HepG2 (cell line): ENCODE data around the gene HOXA9. TPM values are rescaled to one million over a fixed set of nuclear protein-coding genes. Genes with fewer than 3 reads are reported as not detected.
A peak's percentile ranks its signal among the peaks of the same experiment; 100 is the strongest.

Experiments used
- ATAC-seq: fragments of 200-7000 bp; cut with Tn5 transposase; 3 replicates; pipeline ENCODE4 v1.9.1; 2020; ENCODE audit warnings: mild to moderate bottlenecking, moderate library complexity
- BruUV-seq: library from RNA; stranded (reverse); fragments of 400-500 nt; replicated peaks from 2 replicates; lab custom pipeline; 2021; lab: Mats Ljungman, UMichigan
- CTCF ChIA-PET: fragments of 300-600 bp; formaldehyde crosslinking; extraction: SDS; loops from one replicate; lab custom pipeline; 2021; ENCODE audit warnings: low total read pairs, inconsistent platforms, low intra/inter-chr PET ratio; lab: Yijun Ruan, JAX
- POLR2A ChIA-PET: fragments of 350-600 bp; sonication (Branson Sonifier 250); formaldehyde crosslinking; loops from one replicate; lab custom pipeline; 2020; ENCODE audit warnings: antibody characterized with exemption, inconsistent platforms; lab: Yijun Ruan, JAX
- DNase-seq: peaks from one replicate; pipeline ENCODE4 v3.0.0-alpha.2; 2015; ENCODE audit warnings: low spot score
- FAIRE-seq: peaks from 3 replicates; lab custom pipeline; 2011; peaks lifted over from hg19 to GRCh38; lab: Jason Lieb, UNC
- H2AFZ ChIP-seq: one replicate; pipeline ENCODE4 v1.6.1; 2011; ENCODE audit warnings: low read length, inconsistent platforms
- H3K27ac ChIP-seq: fragments of 300-600 bp; 3 replicates; pipeline ENCODE4 v1.8.0; 2011; ENCODE audit warnings: mixed run types, mild to moderate bottlenecking, mixed read lengths, low read length, inconsistent platforms; ENCODE audit not compliant: insufficient read depth; ENCODE audit errors: extremely low read length
- H3K27me3 ChIP-seq, 2 experiments: fragments of 200-600 bp in 1 of 2; 2 replicates in 1 of 2; 3 replicates in 1 of 2; pipeline versions ENCODE4 v1.6.0 to v1.8.0; 2011; ENCODE audit warnings: low read length in 2 of 2, mild to moderate bottlenecking in 2 of 2, moderate library complexity in 2 of 2, inconsistent platforms in 1 of 2; ENCODE audit not compliant: insufficient read depth in 2 of 2, control insufficient read depth in 1 of 2
- H3K36me3 ChIP-seq, 2 experiments: fragments of 200-600 bp in 1 of 2; replicated peaks in 1 of 2; 2 replicates in 1 of 2; 3 replicates in 1 of 2; pipeline versions ENCODE4 v1.5.1 to v1.8.0; 2011; ENCODE audit warnings: low read length in 2 of 2, inconsistent platforms in 1 of 2; ENCODE audit not compliant: insufficient read depth in 2 of 2, control insufficient read depth in 1 of 2
- H3K4me1 ChIP-seq: 2 replicates; pipeline ENCODE4 v1.5.1; 2012; ENCODE audit warnings: low read length, inconsistent platforms; ENCODE audit not compliant: insufficient read depth
- H3K4me2 ChIP-seq: 2 replicates; pipeline ENCODE4 v1.6.0; 2011; ENCODE audit warnings: low read depth, low read length, inconsistent platforms
- H3K4me3 ChIP-seq, 3 experiments: fragments of 200-600 bp in 1 of 3; sonication (generic), shearing (Covaris generic) in 1 of 3; replicated peaks in 1 of 3; 2 replicates each; pipeline ENCODE4 v1.5.1; 2011 to 2016; ENCODE audit warnings: low read length in 3 of 3, inconsistent platforms in 2 of 3, low read depth in 2 of 3, mild to moderate bottlenecking in 2 of 3, control low read depth in 1 of 3, mixed read lengths in 1 of 3; ENCODE audit not compliant: insufficient read depth in 1 of 3
- H3K79me2 ChIP-seq: one replicate; pipeline ENCODE4 v1.6.1; 2011; ENCODE audit warnings: low read length, inconsistent platforms; ENCODE audit not compliant: insufficient read depth
- H3K9ac ChIP-seq: 2 replicates; pipeline ENCODE4 v1.6.0; 2011; ENCODE audit warnings: mild to moderate bottlenecking, low read depth, low read length, inconsistent platforms; ENCODE audit not compliant: insufficient read depth
- H3K9me3 ChIP-seq: 2 replicates; pipeline ENCODE4 v1.5.1; 2012; ENCODE audit warnings: mild to moderate bottlenecking, low read length
- H4K20me1 ChIP-seq: 2 replicates; pipeline ENCODE4 v1.6.0; 2011; ENCODE audit warnings: inconsistent platforms, mild to moderate bottlenecking, low read length, moderate library complexity; ENCODE audit not compliant: insufficient read depth
- ATF7-NPFF ChIP-seq: sonication (generic); formaldehyde crosslinking; IDR thresholded peaks from 2 replicates; pipeline ENCODE4 v1.8.1; 2023; ENCODE audit warnings: mild to moderate bottlenecking, low read depth, missing genetic modification reagents, moderate library complexity
- KLF9 ChIP-seq: IDR thresholded peaks from 2 replicates; pipeline ENCODE4 v1.6.1; 2016; ENCODE audit warnings: low read depth
- MBD4 ChIP-seq: IDR thresholded peaks from 2 replicates; pipeline ENCODE4 v1.6.1; 2012; ENCODE audit warnings: low read length, inconsistent platforms, borderline replicate concordance
- MIER3 ChIP-seq: IDR thresholded peaks from 2 replicates; pipeline ENCODE4 v1.6.1; 2016; ENCODE audit warnings: missing compliant biosample characterization, borderline replicate concordance
- NCOA5 ChIP-seq: sonication (generic); formaldehyde crosslinking; IDR thresholded peaks from 2 replicates; pipeline ENCODE4 v1.4.0; 2020; ENCODE audit warnings: missing genetic modification reagents
- PAWR ChIP-seq: sonication (generic); formaldehyde crosslinking; IDR thresholded peaks from 2 replicates; pipeline ENCODE4 v1.4.0; 2020; ENCODE audit warnings: missing genetic modification reagents, mild to moderate bottlenecking, borderline replicate concordance
- PHF21A ChIP-seq: sonication (generic); formaldehyde crosslinking; IDR thresholded peaks from 2 replicates; pipeline ENCODE4 v1.5.0; 2020; ENCODE audit warnings: mild to moderate bottlenecking, missing genetic modification reagents
- PTBP1 ChIP-seq: fragments of 200-400 bp; formaldehyde crosslinking; IDR thresholded peaks from 2 replicates; pipeline ENCODE4 v1.6.1; 2018; ENCODE audit warnings: low read length, low read depth; ENCODE audit not compliant: poor library complexity, severe bottlenecking
- RFX1 ChIP-seq: fragments of 450-650 bp; IDR thresholded peaks from 2 replicates; pipeline ENCODE4 v1.6.1; 2017
- SMC3 ChIP-seq: IDR thresholded peaks from 2 replicates; pipeline ENCODE4 v1.6.1; 2011; ENCODE audit warnings: low read length, improper control_type of control experiment
- ZNF138 ChIP-seq: sonication (generic); formaldehyde crosslinking; IDR thresholded peaks from 2 replicates; pipeline ENCODE4 v1.5.0; 2020; ENCODE audit warnings: mild to moderate bottlenecking, low read depth, missing genetic modification reagents
- ZNF205 ChIP-seq: IDR thresholded peaks from 2 replicates; pipeline ENCODE4 v1.6.1; 2018; ENCODE audit warnings: missing biosample characterization, missing genetic modification reagents
- ZNF772 ChIP-seq: sonication (generic); formaldehyde crosslinking; IDR thresholded peaks from 2 replicates; pipeline ENCODE4 v1.5.0; 2020; ENCODE audit warnings: mild to moderate bottlenecking, missing genetic modification reagents
- ZNF878 ChIP-seq: sonication (generic); formaldehyde crosslinking; IDR thresholded peaks from 2 replicates; pipeline ENCODE4 v1.8.1; 2023; ENCODE audit warnings: mild to moderate bottlenecking, missing genetic modification reagents, moderate library complexity
- WGBS: methylation state at CpG from one replicate; pipeline ENCODE4 v1.1.6; 2017; ENCODE audit warnings: low lambda C conversion rate; 5-methylcytosine and 5-hydroxymethylcytosine counted together
- in situ Hi-C: cut with HindIII; loops from 2 replicates; pipeline ENCODE4 v1.10.0; 2017; ENCODE audit warnings: low pct_unique_long_range_greater_than_20kb; ENCODE audit not compliant: extremely low pct_ligation_motif_present
- intact Hi-C: fragments of 100-400 bp; cut with micrococcal nuclease; formaldehyde crosslinking; loops from one replicate; pipeline ENCODE4 v1.10.0; 2022; ENCODE audit not compliant: unreplicated experiment
- polyA plus RNA-seq, 8 experiments: library from polyadenylated mRNA; depleted of rRNA in 3 of 8; stranded (reverse) in 7 of 8; unstranded in 1 of 8; fragments of >200 nt; fragmentation: Illumina TruSeq in 4 of 8; extraction: Trizol in 4 of 8; gene quantifications; 2 replicates each; pipeline versions ENCODE4 v1.2.1 to v1.2.3, GENCODE V29; 2011 to 2016; ENCODE audit warnings: low read depth in 4 of 8, missing spikeins in 1 of 8, mixed read lengths in 1 of 8; ENCODE audit not compliant: insufficient read depth in 1 of 8
- total RNA-seq, 5 experiments: library from RNA; depleted of rRNA; stranded (reverse); fragments of >200 nt; fragmentation: Illumina TruSeq; extraction: Trizol; gene quantifications; 2 replicates each; pipeline ENCODE4 v1.2.3, GENCODE V29; 2016; ENCODE audit warnings: low read depth in 1 of 5
- TF ChIP-seq, protein P1 (sequence below): sonication (generic); formaldehyde crosslinking; conservative IDR thresholded peaks from 2 replicates; pipeline ENCODE4 v1.4.0; 2020; ENCODE audit warnings: missing genetic modification reagents
- TF ChIP-seq, protein P2 (sequence below): sonication (generic); formaldehyde crosslinking; IDR thresholded peaks from 2 replicates; pipeline ENCODE4 v1.4.0; 2020; ENCODE audit warnings: missing genetic modification reagents, low read depth, mild to moderate bottlenecking, borderline replicate concordance

The HOXA9 gene
- total and polyA plus RNA-seq, 2 of the 13 experiments (the other 11 are each of a cell fraction or from before 2014, with no cell fraction given): not detected

DNA sequence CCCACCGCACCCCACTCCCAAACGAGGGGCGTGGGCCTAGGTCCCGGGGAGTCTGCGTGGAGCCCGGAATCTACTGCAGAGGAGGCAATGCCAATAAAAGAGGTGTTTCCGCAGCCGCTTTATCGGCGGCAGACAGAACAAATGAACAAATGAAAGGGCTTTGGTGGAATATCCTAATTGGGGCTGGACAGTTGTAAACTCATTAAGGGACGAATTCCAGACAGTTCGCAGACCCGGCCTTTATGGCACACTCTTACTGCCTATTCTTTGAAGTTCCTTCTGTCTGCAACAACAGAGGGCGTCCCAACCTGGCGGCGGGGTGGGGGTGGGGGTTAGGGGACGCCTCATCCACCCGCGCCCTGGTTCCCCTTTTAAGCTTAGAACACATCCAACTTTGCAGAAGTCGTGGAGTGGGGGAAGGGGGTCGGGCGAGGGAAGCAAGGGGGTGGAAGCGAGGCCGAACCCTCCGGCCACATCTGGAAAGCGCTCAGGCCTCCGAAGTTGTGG, 4.1 kb downstream of the HOXA9 start:
- Histone ChIP-seq H4K20me1 (no peaks in the 10 kb centered on the region), H3K27me3 (peaks cover 2 to 40% of the 10 kb centered on the region in 2 experiments), H3K4me1 (0 out of 2 replicates have a peak, but pooled peaks cover 4% of the 10 kb centered on the region), H3K4me2 (peak overlapping the region; percentile 85), H3K27ac (no peak overlapping the region), H3K9me3 (no peaks in the 10 kb centered on the region), H3K4me3 (peak overlapping the region; percentile 51 to 68 (median 66); a peak in 5 of 6 replicates), H3K79me2 (no peaks in the 10 kb centered on the region), H2AFZ (no peak overlapping the region), H3K36me3 (no peaks in the 10 kb centered on the region), H3K9ac (peak overlapping the region; percentile 49)
- in situ Hi-C loops: loop anchor here (25.0 kb wide), 1 partner anchor 1074 kb away; no protein-coding TSS in a partner anchor
- BruUV-seq: no TSS peak
- FAIRE-seq: no peak
- CTCF ChIA-PET: interaction anchor here (0.7 to 1.7 kb wide), 8 partner anchors 10 to 791 kb away, joined by 3 to 13 read pairs (median 7); no protein-coding TSS in a partner anchor
- DNase-seq: no peak
- 36% methylated on average over 22 of the region's 27 CpGs for WGBS
- intact Hi-C loops: loop anchor here (1.0 to 5.0 kb wide), 2 partner anchors 479 to 792 kb away; no protein-coding TSS in a partner anchor
- ATAC-seq: no peak
- POLR2A ChIA-PET: interaction anchor here (1.0 to 1.3 kb wide), 2 partner anchors 10 to 11 kb away, joined by 3 to 10 read pairs; no protein-coding TSS in a partner anchor
- no peak for TF ChIP-seq MIER3 (CRISPR knock-in tag)
- TF ChIP-seq ZNF138 (CRISPR knock-in tag): 0 out of 2 replicates have a peak, but pooled peaks have one; percentile 41
- TF ChIP-seq ZNF205 (CRISPR knock-in tag): no peak
- TF ChIP-seq ATF7-NPFF (CRISPR knock-in tag): no peak
- TF ChIP-seq PAWR: no peak
- TF ChIP-seq MBD4: no peak
- TF ChIP-seq PTBP1: no peak
- no peak for TF ChIP-seq ZNF878 (CRISPR knock-in tag)
- TF ChIP-seq ZNF772: 0 out of 2 replicates have a peak, but pooled peaks have one; percentile 13
- TF ChIP-seq, protein P1, sequence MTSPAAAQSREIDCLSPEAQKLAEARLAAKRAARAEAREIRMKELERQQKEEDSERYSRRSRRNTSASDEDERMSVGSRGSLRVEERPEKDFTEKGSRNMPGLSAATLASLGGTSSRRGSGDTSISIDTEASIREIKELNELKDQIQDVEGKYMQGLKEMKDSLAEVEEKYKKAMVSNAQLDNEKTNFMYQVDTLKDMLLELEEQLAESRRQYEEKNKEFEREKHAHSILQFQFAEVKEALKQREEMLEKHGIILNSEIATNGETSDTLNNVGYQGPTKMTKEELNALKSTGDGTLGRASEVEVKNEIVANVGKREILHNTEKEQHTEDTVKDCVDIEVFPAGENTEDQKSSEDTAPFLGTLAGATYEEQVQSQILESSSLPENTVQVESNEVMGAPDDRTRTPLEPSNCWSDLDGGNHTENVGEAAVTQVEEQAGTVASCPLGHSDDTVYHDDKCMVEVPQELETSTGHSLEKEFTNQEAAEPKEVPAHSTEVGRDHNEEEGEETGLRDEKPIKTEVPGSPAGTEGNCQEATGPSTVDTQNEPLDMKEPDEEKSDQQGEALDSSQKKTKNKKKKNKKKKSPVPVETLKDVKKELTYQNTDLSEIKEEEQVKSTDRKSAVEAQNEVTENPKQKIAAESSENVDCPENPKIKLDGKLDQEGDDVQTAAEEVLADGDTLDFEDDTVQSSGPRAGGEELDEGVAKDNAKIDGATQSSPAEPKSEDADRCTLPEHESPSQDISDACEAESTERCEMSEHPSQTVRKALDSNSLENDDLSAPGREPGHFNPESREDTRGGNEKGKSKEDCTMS (CRISPR knock-in tag): no peak
- no peak for TF ChIP-seq SMC3
- 0 out of 2 replicates have a peak, but pooled peaks have one; percentile 25 for TF ChIP-seq PHF21A
- no peak for TF ChIP-seq KLF9 (CRISPR knock-in tag)
- TF ChIP-seq, protein P2, sequence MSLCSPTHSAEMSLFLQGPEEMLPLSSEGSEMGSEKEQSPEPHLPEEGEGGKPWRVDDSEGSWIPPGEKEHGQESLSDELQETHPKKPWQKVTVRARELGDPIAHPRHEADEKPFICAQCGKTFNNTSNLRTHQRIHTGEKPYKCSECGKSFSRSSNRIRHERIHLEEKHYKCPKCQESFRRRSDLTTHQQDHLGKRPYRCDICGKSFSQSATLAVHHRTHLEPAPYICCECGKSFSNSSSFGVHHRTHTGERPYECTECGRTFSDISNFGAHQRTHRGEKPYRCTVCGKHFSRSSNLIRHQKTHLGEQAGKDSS (CRISPR knock-in tag): no peak
- no peak for TF ChIP-seq RFX1
- TF ChIP-seq NCOA5: no peak
